Measurements from ENCODE around the gene DOK5. TPM values are rescaled to one million over a fixed set of nuclear protein-coding genes. Genes with fewer than 3 reads are reported as not detected.

DOK5 gene
- total and polyA plus RNA-seq, 2 experiments from 2014 or later: 5.0 to 6.9 TPM

DNA sequence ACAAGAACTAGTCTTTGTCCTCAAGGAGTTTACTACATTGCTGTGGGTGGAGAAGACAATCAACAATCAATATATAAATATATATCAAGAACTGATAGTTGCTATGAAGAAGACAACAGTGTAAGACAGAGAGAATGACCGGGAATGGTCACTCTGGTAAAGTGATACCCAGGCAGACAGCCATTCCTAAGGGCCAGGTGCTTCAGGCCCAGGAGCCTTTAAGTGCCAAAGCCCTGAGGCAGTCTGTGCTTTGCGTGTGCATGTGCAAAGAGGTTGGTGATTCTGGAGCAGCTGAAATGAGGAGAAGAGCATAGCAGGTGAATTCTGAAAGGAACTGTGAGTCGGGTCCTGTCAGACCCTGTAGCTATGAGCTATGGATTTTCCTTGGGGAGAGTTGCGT lies 154.2 kb downstream of the DOK5 start (continued):
- TF ChIP-seq, protein P1, sequence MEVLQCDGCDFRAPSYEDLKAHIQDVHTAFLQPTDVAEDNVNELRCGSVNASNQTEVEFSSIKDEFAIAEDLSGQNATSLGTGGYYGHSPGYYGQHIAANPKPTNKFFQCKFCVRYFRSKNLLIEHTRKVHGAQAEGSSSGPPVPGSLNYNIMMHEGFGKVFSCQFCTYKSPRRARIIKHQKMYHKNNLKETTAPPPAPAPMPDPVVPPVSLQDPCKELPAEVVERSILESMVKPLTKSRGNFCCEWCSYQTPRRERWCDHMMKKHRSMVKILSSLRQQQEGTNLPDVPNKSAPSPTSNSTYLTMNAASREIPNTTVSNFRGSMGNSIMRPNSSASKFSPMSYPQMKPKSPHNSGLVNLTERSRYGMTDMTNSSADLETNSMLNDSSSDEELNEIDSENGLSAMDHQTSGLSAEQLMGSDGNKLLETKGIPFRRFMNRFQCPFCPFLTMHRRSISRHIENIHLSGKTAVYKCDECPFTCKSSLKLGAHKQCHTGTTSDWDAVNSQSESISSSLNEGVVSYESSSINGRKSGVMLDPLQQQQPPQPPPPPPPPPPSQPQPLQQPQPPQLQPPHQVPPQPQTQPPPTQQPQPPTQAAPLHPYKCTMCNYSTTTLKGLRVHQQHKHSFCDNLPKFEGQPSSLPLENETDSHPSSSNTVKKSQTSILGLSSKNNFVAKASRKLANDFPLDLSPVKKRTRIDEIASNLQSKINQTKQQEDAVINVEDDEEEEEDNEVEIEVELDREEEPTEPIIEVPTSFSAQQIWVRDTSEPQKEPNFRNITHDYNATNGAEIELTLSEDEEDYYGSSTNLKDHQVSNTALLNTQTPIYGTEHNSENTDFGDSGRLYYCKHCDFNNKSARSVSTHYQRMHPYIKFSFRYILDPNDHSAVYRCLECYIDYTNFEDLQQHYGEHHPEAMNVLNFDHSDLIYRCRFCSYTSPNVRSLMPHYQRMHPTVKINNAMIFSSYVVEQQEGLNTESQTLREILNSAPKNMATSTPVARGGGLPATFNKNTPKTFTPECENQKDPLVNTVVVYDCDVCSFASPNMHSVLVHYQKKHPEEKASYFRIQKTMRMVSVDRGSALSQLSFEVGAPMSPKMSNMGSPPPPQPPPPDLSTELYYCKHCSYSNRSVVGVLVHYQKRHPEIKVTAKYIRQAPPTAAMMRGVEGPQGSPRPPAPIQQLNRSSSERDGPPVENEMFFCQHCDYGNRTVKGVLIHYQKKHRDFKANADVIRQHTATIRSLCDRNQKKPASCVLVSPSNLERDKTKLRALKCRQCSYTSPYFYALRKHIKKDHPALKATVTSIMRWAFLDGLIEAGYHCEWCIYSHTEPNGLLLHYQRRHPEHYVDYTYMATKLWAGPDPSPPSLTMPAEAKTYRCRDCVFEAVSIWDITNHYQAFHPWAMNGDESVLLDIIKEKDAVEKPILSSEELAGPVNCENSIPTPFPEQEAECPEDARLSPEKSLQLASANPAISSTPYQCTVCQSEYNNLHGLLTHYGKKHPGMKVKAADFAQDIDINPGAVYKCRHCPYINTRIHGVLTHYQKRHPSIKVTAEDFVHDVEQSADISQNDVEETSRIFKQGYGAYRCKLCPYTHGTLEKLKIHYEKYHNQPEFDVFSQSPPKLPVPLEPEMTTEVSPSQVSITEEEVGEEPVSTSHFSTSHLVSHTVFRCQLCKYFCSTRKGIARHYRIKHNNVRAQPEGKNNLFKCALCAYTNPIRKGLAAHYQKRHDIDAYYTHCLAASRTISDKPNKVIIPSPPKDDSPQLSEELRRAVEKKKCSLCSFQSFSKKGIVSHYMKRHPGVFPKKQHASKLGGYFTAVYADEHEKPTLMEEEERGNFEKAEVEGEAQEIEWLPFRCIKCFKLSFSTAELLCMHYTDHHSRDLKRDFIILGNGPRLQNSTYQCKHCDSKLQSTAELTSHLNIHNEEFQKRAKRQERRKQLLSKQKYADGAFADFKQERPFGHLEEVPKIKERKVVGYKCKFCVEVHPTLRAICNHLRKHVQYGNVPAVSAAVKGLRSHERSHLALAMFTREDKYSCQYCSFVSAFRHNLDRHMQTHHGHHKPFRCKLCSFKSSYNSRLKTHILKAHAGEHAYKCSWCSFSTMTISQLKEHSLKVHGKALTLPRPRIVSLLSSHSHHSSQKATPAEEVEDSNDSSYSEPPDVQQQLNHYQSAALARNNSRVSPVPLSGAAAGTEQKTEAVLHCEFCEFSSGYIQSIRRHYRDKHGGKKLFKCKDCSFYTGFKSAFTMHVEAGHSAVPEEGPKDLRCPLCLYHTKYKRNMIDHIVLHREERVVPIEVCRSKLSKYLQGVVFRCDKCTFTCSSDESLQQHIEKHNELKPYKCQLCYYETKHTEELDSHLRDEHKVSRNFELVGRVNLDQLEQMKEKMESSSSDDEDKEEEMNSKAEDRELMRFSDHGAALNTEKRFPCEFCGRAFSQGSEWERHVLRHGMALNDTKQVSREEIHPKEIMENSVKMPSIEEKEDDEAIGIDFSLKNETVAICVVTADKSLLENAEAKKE (CRISPR knock-in tag; IDR thresholded peaks at IDR 0.05): no peak
- TF ChIP-seq, protein P2, sequence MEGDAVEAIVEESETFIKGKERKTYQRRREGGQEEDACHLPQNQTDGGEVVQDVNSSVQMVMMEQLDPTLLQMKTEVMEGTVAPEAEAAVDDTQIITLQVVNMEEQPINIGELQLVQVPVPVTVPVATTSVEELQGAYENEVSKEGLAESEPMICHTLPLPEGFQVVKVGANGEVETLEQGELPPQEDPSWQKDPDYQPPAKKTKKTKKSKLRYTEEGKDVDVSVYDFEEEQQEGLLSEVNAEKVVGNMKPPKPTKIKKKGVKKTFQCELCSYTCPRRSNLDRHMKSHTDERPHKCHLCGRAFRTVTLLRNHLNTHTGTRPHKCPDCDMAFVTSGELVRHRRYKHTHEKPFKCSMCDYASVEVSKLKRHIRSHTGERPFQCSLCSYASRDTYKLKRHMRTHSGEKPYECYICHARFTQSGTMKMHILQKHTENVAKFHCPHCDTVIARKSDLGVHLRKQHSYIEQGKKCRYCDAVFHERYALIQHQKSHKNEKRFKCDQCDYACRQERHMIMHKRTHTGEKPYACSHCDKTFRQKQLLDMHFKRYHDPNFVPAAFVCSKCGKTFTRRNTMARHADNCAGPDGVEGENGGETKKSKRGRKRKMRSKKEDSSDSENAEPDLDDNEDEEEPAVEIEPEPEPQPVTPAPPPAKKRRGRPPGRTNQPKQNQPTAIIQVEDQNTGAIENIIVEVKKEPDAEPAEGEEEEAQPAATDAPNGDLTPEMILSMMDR (conservative IDR thresholded peaks at IDR 0.05; ENCODE audit: low read depth in 2 of 2): no peak
- no peak for TF ChIP-seq ZNF114 (CRISPR knock-in tag; IDR thresholded peaks at IDR 0.05)

DNA sequence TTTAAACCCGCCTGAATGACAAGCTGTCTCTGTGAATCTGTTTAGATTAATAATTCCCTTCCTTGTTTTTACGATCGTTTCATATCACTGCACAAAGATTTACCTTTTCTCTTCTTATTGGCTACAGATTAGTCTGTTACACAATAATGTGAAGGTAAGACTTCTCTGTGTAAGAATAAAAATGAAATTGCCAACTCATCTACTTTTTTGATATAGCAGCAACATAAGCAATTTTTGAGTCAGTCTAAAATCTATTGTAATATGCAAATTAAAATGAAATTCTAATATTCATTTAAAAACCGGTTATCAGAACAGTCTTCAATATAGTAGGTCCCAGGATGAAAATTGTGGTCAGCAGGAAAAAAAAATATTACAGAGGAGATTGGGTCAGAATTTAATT lies 155.2 kb downstream of the DOK5 start:
- no peaks in the 10 kb centered on the region for H3K79me2 ChIP-seq (replicated peaks; ENCODE audit: insufficient read depth)
- no peak for ATAC-seq
- DNase-seq (ENCODE audit: low spot score): no peak
- H3K4me2 ChIP-seq: no peak overlapping the region
- no peaks in the 10 kb centered on the region for H3K9me2 ChIP-seq (ENCODE audit: insufficient read depth)
- H2AFZ ChIP-seq: no peak overlapping the region
- H3K27ac ChIP-seq (ENCODE audit: low read depth): no peak overlapping the region
- Mint-ChIP-seq H3K27ac (no peak overlapping the region), H3K9me3 (no peaks in the 10 kb centered on the region; the same call in 2 of the 3 replicates), H3K27me3 (ENCODE audit: insufficient read depth, low read depth, poor library complexity) (no peaks in the 10 kb centered on the region), H3K4me1 (peaks cover 36% of the 10 kb centered on the region), H3K4me3 (no peak overlapping the region), H3K36me3 (ENCODE audit: low read depth) (peaks cover 8% of the 10 kb centered on the region; the same call in 2 of the 3 replicates)
- H4K20me1 ChIP-seq (replicated peaks; ENCODE audit: insufficient read depth): no peaks in the 10 kb centered on the region
- H3K4me1 ChIP-seq (ENCODE audit: insufficient read depth): peaks cover 23% of the 10 kb centered on the region
- H3K36me3 ChIP-seq (ENCODE audit: insufficient read depth): no peaks in the 10 kb centered on the region
- H3K4me3 ChIP-seq: no peak overlapping the region
- no peaks in the 10 kb centered on the region for H3F3A ChIP-seq (replicated peaks; ENCODE audit: low read depth)
- no peaks in the 10 kb centered on the region for H3K27me3 ChIP-seq (ENCODE audit: insufficient read depth)
- TF ChIP-seq ZNF331 (CRISPR knock-in tag; IDR thresholded peaks at IDR 0.05; ENCODE audit: low read depth): no peak
- TF ChIP-seq EZH2 (IDR thresholded peaks at IDR 0.05; ENCODE audit: low read depth, unreplicated experiment): no peak
- TF ChIP-seq, protein P1 (CRISPR knock-in tag; IDR thresholded peaks at IDR 0.05): no peak
- TF ChIP-seq EZH2phosphoT487 (IDR thresholded peaks at IDR 0.05; ENCODE audit: unreplicated experiment): no peak
- TF ChIP-seq POLR2AphosphoS5 (IDR thresholded peaks at IDR 0.05; ENCODE audit: low read depth): no peak
- no peak for TF ChIP-seq CREB1 (CRISPR knock-in tag; IDR thresholded peaks at IDR 0.05; ENCODE audit: low read depth)

Measured in GM23338 (cell line).